Left renal pelvis (tissue), 4 donors: Measurements from ENCODE around the gene KIAA0040. TPM values are rescaled to one million over a fixed set of nuclear protein-coding genes. Genes with fewer than 3 reads are reported as not detected.
"Not testable (repeated sequence)": the region's sequence is repeated elsewhere in the genome, so short reads cannot be mapped to it uniquely, and the experiment has no call there.

ENCODE experiments used
- DNase-seq, 4 donors: peaks; one replicate each; pipeline ENCODE4 v3.0.0-alpha.2; 2013; ENCODE audit warnings: low read depth in 4 of 4, low spot score in 3 of 4
- polyA plus RNA-seq, 4 donors: library from polyadenylated mRNA; unstranded; fragments of 120-200 nt; gene quantifications; one replicate each; pipeline ENCODE4 v1.2.1, GENCODE V29; 2013; ENCODE audit not compliant: insufficient read length in 4 of 4

Gene KIAA0040
- polyA plus RNA-seq, 4 donors = 6.4 to 16.4 (median 14.5) TPM

DNA sequence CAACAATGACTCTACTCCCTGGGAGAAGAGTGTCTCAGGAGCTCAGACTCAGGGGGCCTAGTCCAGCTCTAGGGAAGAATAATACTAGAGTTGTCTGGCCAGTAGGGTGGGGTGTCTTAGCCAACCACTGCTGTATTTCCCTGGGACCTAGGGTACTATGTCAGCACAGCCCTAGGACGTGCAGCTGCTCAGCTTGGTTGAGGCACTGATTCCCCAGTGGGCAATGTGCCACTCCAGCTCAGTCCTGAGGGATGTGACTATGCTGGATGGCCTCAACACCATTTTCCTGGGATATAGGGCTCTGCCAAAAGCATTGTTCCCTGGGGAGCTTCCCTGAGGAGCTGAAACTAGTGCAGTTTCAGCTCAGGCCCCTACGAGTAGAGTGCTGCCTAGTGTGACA lies 77.6 kb downstream of the KIAA0040 start:
- no peak for DNase-seq

GRCh38 chr1:175108331-175108820 lies 84.2 kb downstream of the KIAA0040 start:
- DNase-seq = not testable (repeated sequence)

Other genes with a start within 250 kb of the KIAA0040 start
- 100 to 1,000 TPM; 113 to 135 (median 129) TPM for gene CACYBP, start 192.8 kb downstream of the KIAA0040 start, polyA plus RNA-seq
- 10 to 100 TPM; 46.4 to 56.4 (median 49.2) TPM for gene MRPS14, start 169.4 kb downstream of the KIAA0040 start, polyA plus RNA-seq
- 1 to 10 TPM; 2.3 to 3.5 (median 2.4) TPM for gene TNN, start 124.9 kb downstream of the KIAA0040 start, polyA plus RNA-seq